Measurements from ENCODE around the gene DDR2. TPM values are rescaled to one million over a fixed set of nuclear protein-coding genes. Genes with fewer than 3 reads are reported as not detected.
A peak's percentile ranks its signal among the peaks of the same experiment; 100 is the strongest.

Gene DDR2
- total RNA-seq, 1 experiment from 2014 or later: 0.77 TPM

- Histone ChIP-seq H3K27ac (ENCODE audit: low read length) (no peak overlapping the region), H3K9me2 (replicated peaks; ENCODE audit: low read length) (no peaks in the 10 kb centered on the region), H3K4me2 (ENCODE audit: low read length) (no peak overlapping the region), H3K9ac (ENCODE audit: low read length) (no peak overlapping the region), H3F3A (ENCODE audit: low read length, unreplicated experiment) (no peaks in the 10 kb centered on the region), H3K4me1 (ENCODE audit: insufficient read depth, low read length) (peaks cover 7% of the 10 kb centered on the region), H3K36me3 (ENCODE audit: low read depth, low read length) (no peaks in the 10 kb centered on the region), H3K27me3 (ENCODE audit: low read length) (no peaks in the 10 kb centered on the region), H3K9me3 (ENCODE audit: low read length) (no peaks in the 10 kb centered on the region), H3K79me2 (ENCODE audit: low read length) (no peaks in the 10 kb centered on the region), H2AFZ (ENCODE audit: low read length) (no peak overlapping the region), H4K20me1 (ENCODE audit: low read length) (no peaks in the 10 kb centered on the region), H3K4me3 (ENCODE audit: low read length) (no peak overlapping the region)
- ChIA-PET POLR2A (ENCODE audit: unreplicated experiment) (no interaction called here), CTCF (no interaction called here)
- no peak for ATAC-seq
- no peak for DNase-seq
- intact Hi-C loops (cut with micrococcal nuclease): no loop called here
- BruUV-seq (replicated peaks): no TSS peak
- TF ChIP-seq EZH2 (IDR thresholded peaks at IDR 0.05; ENCODE audit: low read length, unreplicated experiment) (no peak), EZH2phosphoT487 (IDR thresholded peaks at IDR 0.05; ENCODE audit: borderline replicate concordance, low read length) (no peak), CTCF (conservative IDR thresholded peaks at IDR 0.05; ENCODE audit: low read depth, low read length) (no peak)
Observed at GRCh38 chr1:162722036-162722435, 89.8 kb downstream of the DDR2 start.

GRCh38 chr1:162724583-162725120 lies 92.4 kb downstream of the DDR2 start:
- Histone ChIP-seq H2AFZ (ENCODE audit: low read length) (no peak overlapping the region), H3K36me3 (ENCODE audit: low read depth, low read length) (no peaks in the 10 kb centered on the region), H3K9me2 (replicated peaks; ENCODE audit: low read length) (no peaks in the 10 kb centered on the region), H3K79me2 (ENCODE audit: low read length) (no peaks in the 10 kb centered on the region), H3K27ac (ENCODE audit: low read length) (no peak overlapping the region), H3K9me3 (ENCODE audit: low read length) (no peaks in the 10 kb centered on the region), H3K27me3 (ENCODE audit: low read length) (no peaks in the 10 kb centered on the region), H4K20me1 (ENCODE audit: low read length) (no peaks in the 10 kb centered on the region), H3K4me2 (ENCODE audit: low read length) (no peak overlapping the region), H3K9ac (ENCODE audit: low read length) (no peak overlapping the region), H3F3A (ENCODE audit: low read length, unreplicated experiment) (no peaks in the 10 kb centered on the region), H3K4me3 (ENCODE audit: low read length) (no peak overlapping the region), H3K4me1 (ENCODE audit: insufficient read depth, low read length) (peaks cover 7% of the 10 kb centered on the region)
- DNase-seq: no peak
- POLR2A ChIA-PET (ENCODE audit: unreplicated experiment): no interaction called here
- CTCF ChIA-PET: no interaction called here
- TF ChIP-seq EZH2phosphoT487 (IDR thresholded peaks at IDR 0.05; ENCODE audit: borderline replicate concordance, low read length) (no peak), CTCF (conservative IDR thresholded peaks at IDR 0.05; ENCODE audit: low read depth, low read length) (no peak), EZH2 (IDR thresholded peaks at IDR 0.05; ENCODE audit: low read length, unreplicated experiment) (no peak)
- intact Hi-C loops (cut with micrococcal nuclease): no loop called here
- BruUV-seq (replicated peaks): no TSS peak
- ATAC-seq: no peak

GRCh38 chr1:162725301-162725837 lies 93.1 kb downstream of the DDR2 start:
- no peak overlapping the region for H3K27ac ChIP-seq (ENCODE audit: low read length)
- no TSS peak for BruUV-seq (replicated peaks)

More at GRCh38 chr1:162725301-162725837, 93.1 kb downstream of the DDR2 start:
- DNase-seq (peak; percentile 11), ATAC-seq (peak; percentile 27; the same call in 1 of the 2 replicates)
- Histone ChIP-seq H3K9me3 (ENCODE audit: low read length) (no peaks in the 10 kb centered on the region), H3K4me2 (ENCODE audit: low read length) (no peak overlapping the region), H2AFZ (ENCODE audit: low read length) (no peak overlapping the region), H3K27me3 (ENCODE audit: low read length) (no peaks in the 10 kb centered on the region), H4K20me1 (ENCODE audit: low read length) (no peaks in the 10 kb centered on the region), H3K4me3 (ENCODE audit: low read length) (no peak overlapping the region), H3K79me2 (ENCODE audit: low read length) (no peaks in the 10 kb centered on the region), H3F3A (ENCODE audit: low read length, unreplicated experiment) (no peaks in the 10 kb centered on the region), H3K9me2 (replicated peaks; ENCODE audit: low read length) (no peaks in the 10 kb centered on the region), H3K9ac (ENCODE audit: low read length) (no peak overlapping the region), H3K36me3 (ENCODE audit: low read depth, low read length) (no peaks in the 10 kb centered on the region), H3K4me1 (ENCODE audit: insufficient read depth, low read length) (peaks cover 7% of the 10 kb centered on the region)
- TF ChIP-seq CTCF (conservative IDR thresholded peaks at IDR 0.05; ENCODE audit: low read depth, low read length): no peak
- TF ChIP-seq EZH2 (IDR thresholded peaks at IDR 0.05; ENCODE audit: low read length, unreplicated experiment): no peak
- TF ChIP-seq EZH2phosphoT487 (IDR thresholded peaks at IDR 0.05; ENCODE audit: borderline replicate concordance, low read length): no peak
- intact Hi-C loops (cut with micrococcal nuclease): no loop called here
- ChIA-PET CTCF (no interaction called here), POLR2A (ENCODE audit: unreplicated experiment) (no interaction called here)

Data from PC-3 (cell line).